Tibial nerve (tissue), 4 donors: ENCODE data around the gene ZNF407.

Experiments
- EP300 ChIP-seq, 2 donors: sonication (generic); formaldehyde crosslinking; IDR thresholded peaks; one replicate each; pipeline ENCODE4 v1.6.1; 2017; ENCODE audit warnings: antibody characterized with exemption in 2 of 2, mild to moderate bottlenecking in 1 of 2
- POLR2A ChIP-seq, 2 donors: fragments of 450-650 bp; IDR thresholded peaks; one replicate each; pipeline ENCODE4 v1.6.1; 2017; ENCODE audit warnings: antibody characterized with exemption in 2 of 2, mild to moderate bottlenecking in 2 of 2, moderate library complexity in 2 of 2
- TF ChIP-seq, protein P1 (sequence below), 5 experiments: fragments of 200-600 bp in 3 of 5; fragments of 450-650 bp in 2 of 5; sonication (generic) in 3 of 5; IDR thresholded peaks; one replicate each; pipeline ENCODE4 v1.5.1; 2016 to 2019; ENCODE audit warnings: antibody characterized with exemption in 5 of 5, mild to moderate bottlenecking in 3 of 5, moderate library complexity in 2 of 5

DNA sequence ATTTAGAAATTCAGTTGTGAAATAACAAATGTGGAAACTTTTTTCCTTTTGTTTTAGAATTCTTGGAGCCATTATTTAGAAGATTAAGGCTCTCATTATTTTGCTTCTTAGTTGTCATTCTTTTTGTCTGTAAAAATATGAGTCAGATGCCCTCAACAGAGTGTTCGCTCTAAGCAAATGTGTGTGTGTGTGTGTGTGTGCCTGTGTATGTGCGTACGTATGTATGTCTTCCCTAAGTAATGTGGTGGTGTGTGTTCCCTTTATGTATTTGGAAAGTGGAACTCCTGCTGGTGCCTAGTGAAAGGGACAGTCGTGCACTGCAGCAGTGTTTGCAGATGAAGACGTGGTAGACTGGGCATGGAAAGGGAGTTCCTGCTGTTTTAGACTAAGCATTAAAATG lies 27.5 kb downstream of the ZNF407 start:
- TF ChIP-seq, protein P1, sequence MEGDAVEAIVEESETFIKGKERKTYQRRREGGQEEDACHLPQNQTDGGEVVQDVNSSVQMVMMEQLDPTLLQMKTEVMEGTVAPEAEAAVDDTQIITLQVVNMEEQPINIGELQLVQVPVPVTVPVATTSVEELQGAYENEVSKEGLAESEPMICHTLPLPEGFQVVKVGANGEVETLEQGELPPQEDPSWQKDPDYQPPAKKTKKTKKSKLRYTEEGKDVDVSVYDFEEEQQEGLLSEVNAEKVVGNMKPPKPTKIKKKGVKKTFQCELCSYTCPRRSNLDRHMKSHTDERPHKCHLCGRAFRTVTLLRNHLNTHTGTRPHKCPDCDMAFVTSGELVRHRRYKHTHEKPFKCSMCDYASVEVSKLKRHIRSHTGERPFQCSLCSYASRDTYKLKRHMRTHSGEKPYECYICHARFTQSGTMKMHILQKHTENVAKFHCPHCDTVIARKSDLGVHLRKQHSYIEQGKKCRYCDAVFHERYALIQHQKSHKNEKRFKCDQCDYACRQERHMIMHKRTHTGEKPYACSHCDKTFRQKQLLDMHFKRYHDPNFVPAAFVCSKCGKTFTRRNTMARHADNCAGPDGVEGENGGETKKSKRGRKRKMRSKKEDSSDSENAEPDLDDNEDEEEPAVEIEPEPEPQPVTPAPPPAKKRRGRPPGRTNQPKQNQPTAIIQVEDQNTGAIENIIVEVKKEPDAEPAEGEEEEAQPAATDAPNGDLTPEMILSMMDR (IDR thresholded peaks at IDR 0.05), result no peak
- TF ChIP-seq POLR2A (IDR thresholded peaks at IDR 0.05), result no peak
- TF ChIP-seq EP300 (IDR thresholded peaks at IDR 0.05), result no peak
